ENCODE data around the gene HTRA3.

Gene HTRA3

GRCh38 chr4:8349664-8350236 lies 80.2 kb downstream of the HTRA3 start:
- Histone ChIP-seq H2AFZ (ENCODE audit: low read depth, low read length, severe bottlenecking) (no peak overlapping the region), H3K9ac (ENCODE audit: low read length) (no peak overlapping the region), H3K4me2 (ENCODE audit: low read depth, low read length, poor library complexity, severe bottlenecking) (no peak overlapping the region), H3K27ac (ENCODE audit: low read depth, low read length) (no peak overlapping the region), H4K20me1 (ENCODE audit: low read depth, low read length) (no peaks in the 10 kb centered on the region), H3K4me3 (ENCODE audit: insufficient read depth, low read length, poor library complexity, severe bottlenecking) (no peak overlapping the region), H3K9me3 (ENCODE audit: insufficient read depth, low read length) (no peaks in the 10 kb centered on the region), H3K9me2 (replicated peaks; ENCODE audit: insufficient read depth, low read length) (no peaks in the 10 kb centered on the region), H3K36me3 (ENCODE audit: low read length) (no peaks in the 10 kb centered on the region), H3F3A (ENCODE audit: insufficient read depth) (no peaks in the 10 kb centered on the region), H3K27me3 (ENCODE audit: low read length) (no peaks in the 10 kb centered on the region), H3K79me2 (ENCODE audit: insufficient read depth, low read length) (no peaks in the 10 kb centered on the region)
- no peak for TF ChIP-seq EZH2phosphoT487 (conservative IDR thresholded peaks at IDR 0.05; ENCODE audit: low read length)
- TF ChIP-seq, protein P1, sequence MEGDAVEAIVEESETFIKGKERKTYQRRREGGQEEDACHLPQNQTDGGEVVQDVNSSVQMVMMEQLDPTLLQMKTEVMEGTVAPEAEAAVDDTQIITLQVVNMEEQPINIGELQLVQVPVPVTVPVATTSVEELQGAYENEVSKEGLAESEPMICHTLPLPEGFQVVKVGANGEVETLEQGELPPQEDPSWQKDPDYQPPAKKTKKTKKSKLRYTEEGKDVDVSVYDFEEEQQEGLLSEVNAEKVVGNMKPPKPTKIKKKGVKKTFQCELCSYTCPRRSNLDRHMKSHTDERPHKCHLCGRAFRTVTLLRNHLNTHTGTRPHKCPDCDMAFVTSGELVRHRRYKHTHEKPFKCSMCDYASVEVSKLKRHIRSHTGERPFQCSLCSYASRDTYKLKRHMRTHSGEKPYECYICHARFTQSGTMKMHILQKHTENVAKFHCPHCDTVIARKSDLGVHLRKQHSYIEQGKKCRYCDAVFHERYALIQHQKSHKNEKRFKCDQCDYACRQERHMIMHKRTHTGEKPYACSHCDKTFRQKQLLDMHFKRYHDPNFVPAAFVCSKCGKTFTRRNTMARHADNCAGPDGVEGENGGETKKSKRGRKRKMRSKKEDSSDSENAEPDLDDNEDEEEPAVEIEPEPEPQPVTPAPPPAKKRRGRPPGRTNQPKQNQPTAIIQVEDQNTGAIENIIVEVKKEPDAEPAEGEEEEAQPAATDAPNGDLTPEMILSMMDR (IDR thresholded peaks at IDR 0.05; ENCODE audit: insufficient read depth, low read length, poor library complexity, severe bottlenecking) = no peak

DNA sequence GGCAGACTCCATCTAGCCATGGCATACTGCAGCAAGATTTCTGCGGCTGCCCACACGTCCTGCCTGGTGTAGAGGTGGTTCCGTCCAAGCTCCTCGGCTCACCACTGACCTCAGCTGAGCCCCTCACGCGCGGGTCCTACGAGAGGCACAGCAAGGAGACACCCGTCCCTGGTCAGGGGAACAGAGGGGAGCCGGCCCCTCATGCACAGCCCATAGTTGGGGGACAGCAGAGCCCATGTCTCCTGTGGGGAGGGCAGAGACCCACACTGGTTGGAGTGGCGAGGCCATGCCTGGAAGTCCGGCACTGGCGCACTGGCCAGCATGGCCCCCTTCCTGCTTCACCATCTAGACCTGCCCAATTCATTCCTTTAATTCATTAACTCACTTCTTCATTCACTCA lies 80.8 kb downstream of the HTRA3 start:
- no peak overlapping the region for H3K4me2 ChIP-seq (ENCODE audit: low read depth, low read length, poor library complexity, severe bottlenecking)
- TF ChIP-seq, protein P1 (IDR thresholded peaks at IDR 0.05; ENCODE audit: insufficient read depth, low read length, poor library complexity, severe bottlenecking) = no peak
- TF ChIP-seq EZH2phosphoT487 (conservative IDR thresholded peaks at IDR 0.05; ENCODE audit: low read length) = no peak
- no peaks in the 10 kb centered on the region for H3K36me3 ChIP-seq (ENCODE audit: low read length)
- no peaks in the 10 kb centered on the region for H4K20me1 ChIP-seq (ENCODE audit: low read depth, low read length)
- H3K27ac ChIP-seq (ENCODE audit: low read depth, low read length) = no peak overlapping the region
- H2AFZ ChIP-seq (ENCODE audit: low read depth, low read length, severe bottlenecking) = no peak overlapping the region
- H3K9me3 ChIP-seq (ENCODE audit: insufficient read depth, low read length) = no peaks in the 10 kb centered on the region
- no peaks in the 10 kb centered on the region for H3K9me2 ChIP-seq (replicated peaks; ENCODE audit: insufficient read depth, low read length)
- no peaks in the 10 kb centered on the region for H3K27me3 ChIP-seq (ENCODE audit: low read length)
- H3K9ac ChIP-seq (ENCODE audit: low read length) = no peak overlapping the region
- H3F3A ChIP-seq (ENCODE audit: insufficient read depth) = no peaks in the 10 kb centered on the region
- H3K4me3 ChIP-seq (ENCODE audit: insufficient read depth, low read length, poor library complexity, severe bottlenecking) = no peak overlapping the region
- H3K79me2 ChIP-seq (ENCODE audit: insufficient read depth, low read length) = no peaks in the 10 kb centered on the region

DNA sequence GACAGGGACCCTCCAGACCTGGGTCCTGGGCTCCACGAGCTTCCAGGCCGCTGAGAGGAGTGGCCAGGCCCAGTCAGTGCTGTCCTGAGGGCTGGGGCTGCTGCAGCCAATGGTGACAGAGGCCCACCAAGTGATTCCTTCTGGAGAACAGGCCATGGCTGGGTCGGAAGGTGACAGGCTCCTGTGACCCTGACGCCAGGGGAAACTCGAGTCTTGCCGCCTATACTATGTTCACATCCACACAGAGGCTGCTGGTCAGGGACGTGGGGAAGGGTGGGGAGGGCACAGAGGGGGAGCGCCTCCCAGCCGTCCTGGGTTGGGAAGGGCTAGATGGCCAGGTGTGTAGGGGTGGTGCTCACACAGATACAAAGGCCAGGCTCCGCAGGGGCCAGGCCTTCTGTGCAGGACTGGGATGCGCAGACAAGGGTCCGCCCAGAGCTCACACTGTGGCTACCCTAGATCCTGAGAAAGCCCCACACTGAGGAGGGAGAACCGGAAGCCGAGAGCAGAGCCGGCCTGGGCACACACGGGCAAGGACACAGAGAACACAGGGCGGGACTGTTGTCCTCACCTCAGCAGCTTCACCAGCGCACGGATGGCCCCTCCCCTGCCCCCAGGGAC lies 81.4 kb downstream of the HTRA3 start:
- H3K9me3 ChIP-seq (ENCODE audit: insufficient read depth, low read length) = no peaks in the 10 kb centered on the region
- no peak overlapping the region for H3K4me3 ChIP-seq (ENCODE audit: insufficient read depth, low read length, poor library complexity, severe bottlenecking)
- no peak overlapping the region for H3K4me2 ChIP-seq (ENCODE audit: low read depth, low read length, poor library complexity, severe bottlenecking)
- no peaks in the 10 kb centered on the region for H3K27me3 ChIP-seq (ENCODE audit: low read length)
- H3K79me2 ChIP-seq (ENCODE audit: insufficient read depth, low read length) = no peaks in the 10 kb centered on the region
- no peaks in the 10 kb centered on the region for H3K9me2 ChIP-seq (replicated peaks; ENCODE audit: insufficient read depth, low read length)
- H3K36me3 ChIP-seq (ENCODE audit: low read length) = no peaks in the 10 kb centered on the region
- H3K9ac ChIP-seq (ENCODE audit: low read length) = no peak overlapping the region
- H4K20me1 ChIP-seq (ENCODE audit: low read depth, low read length) = no peaks in the 10 kb centered on the region
- no peaks in the 10 kb centered on the region for H3F3A ChIP-seq (ENCODE audit: insufficient read depth)
- no peak overlapping the region for H3K27ac ChIP-seq (ENCODE audit: low read depth, low read length)
- TF ChIP-seq, protein P1 (IDR thresholded peaks at IDR 0.05; ENCODE audit: insufficient read depth, low read length, poor library complexity, severe bottlenecking) = no peak
- no peak for TF ChIP-seq EZH2phosphoT487 (conservative IDR thresholded peaks at IDR 0.05; ENCODE audit: low read length)
- no peak overlapping the region for H2AFZ ChIP-seq (ENCODE audit: low read depth, low read length, severe bottlenecking)

All from SU-DHL-6 (cell line).